K562 (cell line): ENCODE data around the gene NEU1. TPM values are rescaled to one million over a fixed set of nuclear protein-coding genes. Genes with fewer than 3 reads are reported as not detected.
A peak's percentile ranks its signal among the peaks of the same experiment; 100 is the strongest.

Experiments
- ARID1B ChIP-seq: fragments of 450-650 bp; IDR thresholded peaks from 2 replicates; pipeline ENCODE4 v1.6.1; 2016; ENCODE audit warnings: antibody characterized with exemption, mild to moderate bottlenecking, inconsistent platforms
- CCNT2 ChIP-seq: IDR thresholded peaks from 2 replicates; pipeline ENCODE4 v1.6.1; 2011; ENCODE audit warnings: borderline replicate concordance, low read depth, mild to moderate bottlenecking, moderate library complexity, mixed read lengths, low read length; ENCODE audit not compliant: insufficient read length; ENCODE audit errors: extremely low read depth
- CHD2 ChIP-seq: IDR thresholded peaks from 2 replicates; pipeline ENCODE4 v1.6.1; 2011; ENCODE audit warnings: low read depth, low read length
- DMBX1 ChIP-seq: fragments of 250-450 bp; sonication (Bioruptor Pico); IDR thresholded peaks from 2 replicates; pipeline ENCODE4 v1.8.0; 2022; ENCODE audit warnings: inconsistent platforms, mild to moderate bottlenecking, moderate library complexity, borderline replicate concordance
- KAT8 ChIP-seq: fragments of 450-650 bp; IDR thresholded peaks from 2 replicates; pipeline ENCODE4 v1.6.1; 2016; ENCODE audit warnings: low read depth, mild to moderate bottlenecking
- LCOR ChIP-seq: sonication (generic); formaldehyde crosslinking; IDR thresholded peaks from 2 replicates; pipeline ENCODE4 v1.8.0; 2022; ENCODE audit warnings: mild to moderate bottlenecking, missing genetic modification reagents
- SP1 ChIP-seq: sonication (generic); formaldehyde crosslinking; IDR thresholded peaks from 2 replicates; pipeline ENCODE4 v1.8.1; 2022; ENCODE audit warnings: mild to moderate bottlenecking, missing genetic modification reagents
- XRCC3 ChIP-seq: fragments of 450-650 bp; IDR thresholded peaks from 2 replicates; pipeline ENCODE4 v1.6.1; 2017; ENCODE audit warnings: mild to moderate bottlenecking, moderate library complexity
- ZNF347 ChIP-seq: fragments of 450-650 bp; formaldehyde crosslinking; IDR thresholded peaks from 2 replicates; pipeline ENCODE4 v1.4.0; 2020; ENCODE audit warnings: low read depth, mild to moderate bottlenecking, moderate library complexity
- polyA plus RNA-seq, 8 experiments: library from polyadenylated mRNA; depleted of rRNA in 4 of 8; stranded (reverse) in 5 of 8; unstranded in 3 of 8; fragments of >200 nt; fragmentation: Nextera tagmentation in 2 of 8; fragmentation: Illumina TruSeq in 1 of 8; extraction: Ambion mirVana in 2 of 8; extraction: Trizol in 1 of 8; gene quantifications; 2 replicates each; pipeline versions ENCODE4 v1.2.1 to v1.2.3, GENCODE V29; 2011 to 2014; ENCODE audit warnings: inconsistent platforms in 1 of 8, missing spikeins in 1 of 8
- total RNA-seq, 7 experiments: library from RNA; depleted of rRNA in 6 of 7; stranded (reverse); fragments of >200 nt in 6 of 7; fragmentation: Illumina TruSeq in 2 of 7; extraction: Trizol in 2 of 7; gene quantifications; 2 replicates each; pipeline versions ENCODE4 v1.2.1 to v1.2.3, GENCODE V29; 2011 to 2021; ENCODE audit warnings: low replicate concordance in 1 of 7
- TF ChIP-seq, protein P1 (sequence below): IDR thresholded peaks from 2 replicates; pipeline ENCODE4 v1.6.1; 2011; ENCODE audit warnings: borderline replicate concordance, low read depth, mild to moderate bottlenecking, moderate library complexity, low read length; ENCODE audit not compliant: insufficient read depth, poor library complexity, severe bottlenecking

NEU1 gene
- total and polyA plus RNA-seq, 9 of the 15 experiments (the other 6 are each of a cell fraction or from before 2014, with no cell fraction given): 14.8 to 67.8 (median 51.0) TPM

DNA sequence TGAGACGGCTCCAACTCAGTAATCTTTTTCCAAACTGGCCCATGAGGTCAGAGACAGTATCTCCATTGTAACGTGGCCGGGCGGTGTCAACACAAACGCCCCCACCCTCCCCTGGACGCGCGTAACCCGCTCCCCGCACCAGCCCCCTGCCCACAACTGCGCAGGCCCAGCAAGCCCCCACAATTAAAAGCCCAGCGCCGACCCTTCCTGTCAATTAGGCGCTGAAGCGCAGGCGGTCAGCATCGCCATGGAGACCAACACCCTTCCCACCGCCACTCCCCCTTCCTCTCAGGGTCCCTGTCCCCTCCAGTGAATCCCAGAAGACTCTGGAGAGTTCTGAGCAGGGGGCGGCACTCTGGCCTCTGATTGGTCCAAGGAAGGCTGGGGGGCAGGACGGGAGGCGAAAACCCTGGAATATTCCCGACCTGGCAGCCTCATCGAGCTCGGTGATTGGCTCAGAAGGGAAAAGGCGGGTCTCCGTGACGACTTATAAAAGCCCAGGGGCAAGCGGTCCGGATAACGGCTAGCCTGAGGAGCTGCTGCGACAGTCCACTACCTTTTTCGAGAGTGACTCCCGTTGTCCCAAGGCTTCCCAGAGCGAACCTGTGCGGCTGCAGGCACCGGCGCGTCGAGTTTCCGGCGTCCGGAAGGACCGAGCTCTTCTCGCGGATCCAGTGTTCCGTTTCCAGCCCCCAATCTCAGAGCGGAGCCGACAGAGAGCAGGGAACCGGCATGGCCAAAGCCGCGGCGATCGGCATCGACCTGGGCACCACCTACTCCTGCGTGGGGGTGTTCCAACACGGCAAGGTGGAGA, 47.4 kb downstream of the NEU1 start, which contains the start of the genes HSPA1A and HSPA1L (continued):
- TF ChIP-seq, protein P1, sequence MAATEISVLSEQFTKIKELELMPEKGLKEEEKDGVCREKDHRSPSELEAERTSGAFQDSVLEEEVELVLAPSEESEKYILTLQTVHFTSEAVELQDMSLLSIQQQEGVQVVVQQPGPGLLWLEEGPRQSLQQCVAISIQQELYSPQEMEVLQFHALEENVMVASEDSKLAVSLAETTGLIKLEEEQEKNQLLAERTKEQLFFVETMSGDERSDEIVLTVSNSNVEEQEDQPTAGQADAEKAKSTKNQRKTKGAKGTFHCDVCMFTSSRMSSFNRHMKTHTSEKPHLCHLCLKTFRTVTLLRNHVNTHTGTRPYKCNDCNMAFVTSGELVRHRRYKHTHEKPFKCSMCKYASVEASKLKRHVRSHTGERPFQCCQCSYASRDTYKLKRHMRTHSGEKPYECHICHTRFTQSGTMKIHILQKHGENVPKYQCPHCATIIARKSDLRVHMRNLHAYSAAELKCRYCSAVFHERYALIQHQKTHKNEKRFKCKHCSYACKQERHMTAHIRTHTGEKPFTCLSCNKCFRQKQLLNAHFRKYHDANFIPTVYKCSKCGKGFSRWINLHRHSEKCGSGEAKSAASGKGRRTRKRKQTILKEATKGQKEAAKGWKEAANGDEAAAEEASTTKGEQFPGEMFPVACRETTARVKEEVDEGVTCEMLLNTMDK: no peak
- TF ChIP-seq LCOR: peak; percentile 55; the same call in 1 of the 2 replicates
- TF ChIP-seq DMBX1 (CRISPR knock-in tag): 0 out of 2 replicates have a peak, but pooled peaks have one; percentile 27
- TF ChIP-seq ZNF347 (CRISPR knock-in tag): no peak
- no peak for TF ChIP-seq ARID1B
- TF ChIP-seq SP1 (CRISPR knock-in tag): peak; percentile 93
- TF ChIP-seq CHD2: 0 out of 2 replicates have a peak, but pooled peaks have one; percentile 62
- TF ChIP-seq KAT8: no peak
- TF ChIP-seq XRCC3: no peak
- peak; percentile 91 for TF ChIP-seq CCNT2
